Breast epithelium (tissue), 3 donors: ENCODE results near the gene ZNF213.
"Not testable (repeated sequence)": the region's sequence is repeated elsewhere in the genome, so short reads cannot be mapped to it uniquely, and the experiment has no call there.

Experiments used
- CTCF ChIP-seq, 3 donors: fragments of 450-650 bp; IDR thresholded peaks; one replicate each; pipeline ENCODE4 v1.5.1; 2016 to 2017; ENCODE audit warnings: antibody characterized with exemption in 3 of 3, mild to moderate bottlenecking in 3 of 3, moderate library complexity in 3 of 3
- POLR2A ChIP-seq: fragments of 450-650 bp; IDR thresholded peaks from one replicate; pipeline ENCODE4 v1.6.1; 2016; ENCODE audit warnings: antibody characterized with exemption, mild to moderate bottlenecking, moderate library complexity
- POLR2AphosphoS5 ChIP-seq, 3 donors: sonication (generic); formaldehyde crosslinking; IDR thresholded peaks; one replicate each; pipeline ENCODE4 v1.6.1; 2017; ENCODE audit warnings: antibody characterized with exemption in 3 of 3

GRCh38 chr16:3139561-3139960 lies 4.7 kb downstream of the ZNF213 start:
- TF ChIP-seq POLR2A; CTCF (IDR thresholded peaks at IDR 0.05); POLR2AphosphoS5 (IDR thresholded peaks at IDR 0.05): not testable (repeated sequence)
